Activated CD4-positive, CD25-positive, alpha-beta regulatory T cell treated with anti-CD3 and anti-CD28 coated beads, Interleukin-2, amount 50 U/mL, for 24 hours (primary cell): ENCODE measurements around the gene ZCCHC3.
"Not testable (repeated sequence)": the region's sequence is repeated elsewhere in the genome, so short reads cannot be mapped to it uniquely, and the experiment has no call there.

Source experiments
- ATAC-seq, 2 donors: fragments of 150-1000 bp; cut with Tn5 transposase; one replicate each; pipeline ENCODE4 v1.10.0; 2021; ENCODE audit warnings: mild to moderate bottlenecking in 1 of 2, moderate library complexity in 1 of 2

Gene ZCCHC3

DNA sequence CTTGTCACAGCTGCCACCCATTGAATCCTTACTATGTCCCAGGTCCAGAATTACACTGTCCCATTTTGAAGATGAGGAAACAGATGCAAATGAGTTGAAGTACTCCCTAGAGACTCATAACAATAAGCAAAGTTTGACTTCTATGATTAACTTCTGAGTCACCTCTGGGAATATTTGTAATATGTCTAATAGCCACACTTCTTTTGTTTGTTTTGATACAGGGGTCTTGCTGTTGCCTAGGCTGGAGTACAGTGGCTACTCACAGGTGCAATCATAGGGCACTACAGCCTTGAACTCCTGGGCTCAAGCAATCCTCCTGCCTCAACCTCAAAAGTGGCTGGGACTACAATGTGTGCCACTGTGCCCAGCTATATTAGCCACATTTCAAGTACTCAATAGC lies 16.6 kb downstream of the ZCCHC3 start:
- ATAC-seq: no peak

DNA sequence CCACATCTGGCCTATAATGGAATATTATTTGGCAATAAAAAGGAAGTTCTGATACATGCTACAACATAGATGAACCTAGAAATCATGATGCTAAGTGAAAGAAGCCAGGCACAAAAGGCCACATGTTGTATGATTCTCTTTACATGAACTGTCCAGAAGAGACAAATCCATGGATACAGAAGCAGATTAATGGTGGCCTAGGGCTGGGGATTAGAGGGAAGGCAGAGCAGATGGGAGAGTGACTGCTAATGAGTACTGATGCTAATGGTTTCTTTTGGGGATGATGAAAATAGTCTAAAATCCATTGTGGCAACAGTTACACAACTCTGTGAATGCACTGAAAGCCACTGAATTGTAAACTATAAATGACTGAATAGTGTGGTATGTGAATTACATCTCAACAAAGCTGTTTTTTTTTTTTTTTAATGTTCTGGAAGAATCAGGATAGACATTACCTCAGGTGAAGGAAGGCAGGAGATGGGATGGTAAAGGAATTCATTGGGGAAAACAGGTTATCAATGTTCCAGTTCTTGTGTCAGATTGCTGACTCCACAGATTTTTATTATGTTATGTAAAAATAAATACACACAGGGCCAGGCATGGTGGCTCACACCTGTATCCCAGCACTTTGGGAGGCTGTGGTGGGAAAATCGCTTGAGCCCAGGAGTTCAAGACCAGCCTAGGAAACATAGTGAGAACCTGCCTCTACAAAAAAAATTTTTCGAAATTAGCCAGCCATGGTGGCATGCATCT lies 19.1 kb downstream of the ZCCHC3 start:
- ATAC-seq: no peak

DNA sequence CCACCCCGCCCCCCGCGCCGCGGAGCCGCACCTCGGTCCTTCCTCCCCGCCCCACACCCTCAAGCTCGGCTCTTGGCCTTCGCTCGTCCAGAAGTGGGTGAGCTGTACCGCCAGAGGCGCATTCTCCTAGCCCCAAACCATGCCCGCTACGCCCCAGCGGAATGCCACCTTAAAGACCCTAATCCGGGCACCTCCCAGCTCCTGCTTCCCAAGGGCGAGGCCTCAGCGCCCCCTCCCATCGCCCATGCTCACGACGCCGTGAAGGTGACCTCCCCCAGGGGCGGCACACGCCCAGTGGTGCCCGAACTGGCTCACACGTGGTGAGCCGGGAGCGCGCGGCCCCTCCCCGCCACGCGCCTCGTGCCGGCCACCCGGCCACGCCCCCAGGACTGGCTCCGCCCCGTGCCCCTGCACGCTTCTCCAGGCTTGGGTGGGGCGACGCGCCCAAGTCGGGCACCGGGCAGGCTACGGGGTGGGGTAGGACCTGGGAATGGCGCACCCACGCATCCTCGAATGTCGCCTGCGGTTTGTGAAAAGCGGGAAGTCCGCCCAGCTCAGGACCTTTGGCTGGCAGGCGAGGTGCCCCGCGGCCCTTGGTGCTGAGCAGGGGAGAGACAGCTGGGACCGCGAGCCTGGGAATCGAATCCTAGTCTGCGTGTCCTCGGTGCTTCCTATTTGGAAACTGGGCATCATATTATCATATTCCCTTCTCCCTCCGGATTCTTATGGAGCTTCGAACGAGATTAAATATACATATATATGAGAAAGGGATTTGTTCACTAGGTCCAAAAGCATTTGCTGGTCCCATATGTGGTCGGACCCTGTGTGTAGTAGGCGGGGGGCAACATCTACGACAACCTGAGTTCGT lies 27.0 kb downstream of the ZCCHC3 start:
- peak; percentile 74 to 76 for ATAC-seq

DNA sequence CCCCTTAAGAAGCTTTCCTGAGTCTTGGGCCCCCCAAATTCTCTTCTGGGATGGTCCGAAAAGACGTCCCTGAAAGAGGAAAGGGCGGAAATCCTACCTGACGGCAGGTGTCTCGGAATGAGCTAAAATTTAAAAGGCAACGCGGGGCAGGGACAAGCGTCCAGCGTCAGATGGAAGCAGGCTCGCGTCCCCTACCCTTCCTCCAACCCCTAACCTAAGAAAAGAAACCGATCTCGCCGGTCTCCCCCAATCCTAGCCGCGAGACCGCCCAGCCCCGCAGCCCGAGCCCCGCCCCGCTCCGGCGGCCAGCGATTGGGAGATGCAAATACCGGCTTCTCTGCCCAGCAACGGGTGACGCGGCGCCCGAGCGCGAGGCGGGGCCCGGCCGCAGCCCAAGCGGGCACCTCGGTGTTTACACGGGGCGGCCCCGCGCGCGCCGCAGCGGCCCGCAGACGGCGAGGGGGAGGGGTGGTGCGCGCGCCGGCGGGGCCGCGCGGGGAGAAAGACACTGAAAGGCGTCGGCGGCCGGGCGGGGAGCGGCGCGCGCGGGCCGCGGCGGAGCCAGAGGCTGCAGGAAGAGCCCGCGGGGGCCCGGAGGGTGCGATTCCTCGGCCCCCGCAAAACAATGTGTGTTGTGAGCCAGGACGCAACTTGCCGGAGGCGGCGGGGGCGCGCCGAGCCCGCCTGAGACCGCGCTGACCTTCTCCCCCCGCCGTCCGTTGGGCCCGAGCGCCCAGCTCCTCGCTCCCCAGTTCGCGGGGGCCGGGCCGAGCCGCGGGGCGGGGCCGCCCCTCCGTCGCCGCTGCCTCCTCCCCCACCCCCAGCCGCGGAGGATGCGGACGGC lies 27.9 kb downstream of the ZCCHC3 start, which contains the start of gene SOX12:
TSS of gene SOX12 (plus strand) at position 508 of the 844 bp plus-strand sequence. CDS start 373 bp downstream, outside the sequence.
- peak; percentile 80 to 84 for ATAC-seq

DNA sequence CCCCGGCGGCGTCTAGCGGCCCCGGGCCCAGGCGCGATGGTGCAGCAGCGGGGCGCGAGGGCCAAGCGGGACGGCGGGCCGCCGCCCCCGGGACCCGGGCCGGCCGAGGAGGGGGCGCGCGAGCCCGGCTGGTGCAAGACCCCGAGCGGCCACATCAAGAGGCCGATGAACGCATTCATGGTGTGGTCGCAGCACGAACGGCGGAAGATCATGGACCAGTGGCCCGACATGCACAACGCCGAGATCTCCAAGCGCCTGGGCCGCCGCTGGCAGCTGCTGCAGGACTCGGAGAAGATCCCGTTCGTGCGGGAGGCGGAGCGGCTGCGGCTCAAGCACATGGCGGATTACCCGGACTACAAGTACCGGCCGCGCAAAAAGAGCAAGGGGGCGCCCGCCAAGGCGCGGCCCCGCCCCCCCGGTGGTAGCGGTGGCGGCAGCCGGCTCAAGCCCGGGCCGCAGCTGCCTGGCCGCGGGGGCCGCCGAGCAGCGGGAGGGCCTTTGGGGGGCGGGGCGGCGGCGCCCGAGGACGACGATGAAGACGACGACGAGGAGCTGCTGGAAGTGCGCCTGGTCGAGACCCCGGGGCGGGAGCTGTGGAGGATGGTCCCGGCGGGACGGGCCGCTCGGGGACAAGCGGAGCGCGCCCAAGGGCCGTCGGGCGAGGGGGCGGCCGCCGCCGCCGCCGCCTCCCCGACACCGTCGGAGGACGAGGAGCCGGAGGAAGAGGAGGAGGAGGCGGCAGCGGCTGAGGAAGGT lies 28.7 kb downstream of the ZCCHC3 start:
- ATAC-seq: no peak

DNA sequence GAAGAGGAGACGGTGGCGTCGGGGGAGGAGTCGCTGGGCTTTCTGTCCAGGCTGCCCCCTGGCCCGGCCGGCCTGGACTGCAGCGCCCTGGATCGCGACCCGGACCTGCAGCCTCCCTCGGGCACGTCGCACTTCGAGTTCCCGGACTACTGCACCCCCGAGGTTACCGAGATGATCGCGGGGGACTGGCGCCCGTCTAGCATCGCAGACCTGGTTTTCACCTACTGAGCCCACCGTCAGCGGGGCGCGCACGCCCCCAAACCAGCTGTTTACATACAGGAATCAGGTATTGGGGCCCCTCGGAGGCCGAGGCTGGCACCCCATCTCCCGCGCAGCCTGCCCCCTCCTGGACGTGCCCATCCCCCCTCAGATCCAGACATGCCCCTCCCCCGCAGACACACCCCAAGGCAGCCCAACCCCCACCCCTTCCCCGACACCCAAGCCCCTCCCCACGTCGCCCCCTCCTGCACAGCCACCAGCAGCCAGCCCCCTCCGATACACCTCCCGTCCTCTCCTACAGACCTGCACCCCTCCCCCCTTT lies 29.3 kb downstream of the ZCCHC3 start:
- ATAC-seq: no peak

DNA sequence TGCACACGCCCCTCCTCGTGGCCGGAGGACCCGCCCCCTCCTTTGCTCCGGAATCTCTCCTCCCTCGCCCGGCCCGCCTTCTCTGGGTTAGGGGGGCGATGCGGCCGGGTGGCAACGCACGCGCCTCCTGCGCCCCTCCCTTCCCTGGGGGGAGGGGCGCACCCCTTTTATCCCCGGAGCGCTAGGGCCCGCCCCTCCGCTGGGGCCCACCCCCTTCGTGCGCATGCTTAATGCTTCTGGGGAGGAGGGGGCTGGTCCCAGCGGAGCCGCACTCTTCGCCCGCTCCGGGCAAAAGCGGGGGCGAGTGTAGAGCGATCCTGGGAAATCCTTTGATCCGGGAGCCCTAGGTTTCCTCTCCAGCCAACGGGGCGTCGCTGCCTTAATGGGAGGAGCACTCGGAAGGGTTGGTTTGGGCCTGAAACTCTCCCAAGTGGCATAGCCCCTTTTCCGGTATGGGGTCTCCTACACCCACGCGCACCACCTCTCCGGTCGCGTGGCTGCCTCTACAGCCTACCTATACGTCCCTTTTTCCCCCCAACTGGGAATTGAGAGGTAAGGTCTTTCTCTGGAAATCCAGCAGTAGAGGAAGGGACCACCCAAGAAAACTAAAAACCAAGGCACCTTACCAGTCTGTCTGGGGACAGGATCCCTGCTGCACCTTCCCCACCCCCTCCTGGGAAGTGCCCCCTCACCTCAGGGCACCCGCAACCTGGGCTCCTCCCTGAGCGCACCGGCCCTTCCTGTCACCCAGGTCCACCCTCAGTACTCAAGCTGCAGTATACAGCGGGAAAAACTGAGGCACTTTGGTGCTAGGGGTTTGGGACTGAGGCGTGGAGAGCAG lies 30.0 kb downstream of the ZCCHC3 start:
- ATAC-seq: no peak

DNA sequence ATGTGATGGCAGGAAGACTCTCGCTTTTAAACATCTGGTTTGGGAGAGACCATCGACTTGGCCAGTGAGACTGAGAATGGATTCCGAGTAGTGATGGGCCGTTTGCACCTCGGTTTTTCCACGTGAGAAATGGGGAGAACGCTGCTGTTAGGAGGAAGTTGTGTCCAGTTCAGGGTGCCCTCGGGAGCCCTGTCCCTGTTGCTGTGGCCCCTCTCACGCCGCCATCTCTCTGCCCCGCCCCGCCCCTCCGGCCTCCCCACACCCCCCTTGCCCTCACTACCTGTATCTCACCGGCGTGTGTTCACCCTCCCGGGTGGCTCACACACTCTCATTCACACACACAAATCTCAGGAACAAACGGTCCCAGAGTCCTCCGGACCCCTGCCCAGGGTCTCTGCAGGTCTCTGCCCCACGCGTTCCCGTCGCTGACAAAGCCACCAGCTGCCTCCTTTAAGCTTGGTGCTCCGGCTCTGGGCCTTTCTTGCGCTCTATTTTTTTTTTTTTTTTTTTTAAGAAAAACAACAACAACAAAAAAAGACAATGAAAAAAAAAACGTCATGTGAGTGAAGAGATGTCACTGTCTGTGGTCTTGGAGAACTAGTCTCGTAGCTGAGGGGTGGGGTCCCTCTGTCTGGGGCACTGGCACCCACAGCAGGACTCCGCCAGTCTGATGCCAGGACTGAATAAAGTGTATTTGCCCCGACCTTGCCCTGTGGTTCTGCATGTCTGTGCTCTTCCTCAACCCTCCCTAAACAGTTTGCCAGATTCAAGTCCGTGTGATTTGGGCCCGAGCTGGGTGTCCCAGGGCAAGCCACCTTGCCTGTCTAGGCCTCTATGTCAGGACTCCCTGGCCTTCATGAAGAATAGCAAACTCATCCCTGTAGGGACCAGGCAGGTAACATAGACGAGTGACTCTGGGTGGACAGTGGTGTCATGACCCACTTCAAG lies 30.9 kb downstream of the ZCCHC3 start:
- no peak for ATAC-seq

DNA sequence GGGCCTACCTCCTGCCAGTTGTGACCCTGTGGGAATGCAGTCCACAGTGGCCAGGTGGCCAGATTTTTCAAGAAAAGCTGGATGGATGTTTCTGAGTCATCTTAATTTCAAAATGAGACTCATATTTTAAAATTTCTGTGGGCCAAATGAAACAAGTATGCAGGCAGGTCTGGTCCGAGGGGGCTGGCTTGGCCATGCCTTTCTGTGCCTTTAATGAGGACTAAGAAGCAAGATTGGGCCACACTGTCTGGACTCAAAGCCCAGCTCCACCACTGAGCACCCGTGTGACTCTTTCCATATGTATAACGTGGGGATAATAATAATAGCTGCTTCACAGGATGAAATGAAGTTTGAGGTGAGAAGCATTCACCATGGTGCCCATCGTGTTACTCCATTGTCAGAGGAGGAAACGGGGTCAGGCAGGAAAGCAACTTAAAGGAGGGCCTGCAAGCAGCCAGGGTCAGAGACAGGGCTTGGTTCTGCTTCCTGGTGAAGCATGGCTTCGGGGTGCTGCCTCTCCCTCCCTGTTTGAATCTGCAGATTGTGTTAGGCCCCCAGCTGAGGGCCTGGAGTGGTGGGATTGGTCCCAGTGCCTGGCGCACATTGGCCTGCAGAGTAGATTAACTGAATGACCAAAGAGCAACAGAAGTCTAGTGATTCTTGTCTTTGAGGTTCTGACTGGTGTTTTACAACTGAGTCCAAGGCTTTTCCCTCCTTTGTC lies 31.8 kb downstream of the ZCCHC3 start:
- ATAC-seq: no peak

DNA sequence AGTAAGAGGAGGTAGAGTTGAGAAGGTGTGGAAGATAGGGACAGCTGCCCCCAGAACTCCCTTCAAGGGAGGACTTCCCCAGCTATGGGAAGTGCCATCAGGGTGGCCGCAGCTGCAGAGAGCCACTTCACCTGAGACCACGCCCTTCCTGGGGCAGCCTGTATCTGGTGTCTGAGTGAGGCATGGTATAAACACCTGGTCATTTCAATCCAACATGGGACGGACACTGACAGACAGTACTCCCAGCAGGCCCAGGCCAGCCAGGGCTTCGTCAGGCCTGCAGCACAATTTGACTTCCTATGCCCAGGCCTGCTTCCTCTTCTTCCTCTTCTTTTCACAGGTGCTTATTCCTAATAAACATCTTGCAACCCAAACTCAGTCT lies 32.5 kb downstream of the ZCCHC3 start:
- ATAC-seq: no peak

DNA sequence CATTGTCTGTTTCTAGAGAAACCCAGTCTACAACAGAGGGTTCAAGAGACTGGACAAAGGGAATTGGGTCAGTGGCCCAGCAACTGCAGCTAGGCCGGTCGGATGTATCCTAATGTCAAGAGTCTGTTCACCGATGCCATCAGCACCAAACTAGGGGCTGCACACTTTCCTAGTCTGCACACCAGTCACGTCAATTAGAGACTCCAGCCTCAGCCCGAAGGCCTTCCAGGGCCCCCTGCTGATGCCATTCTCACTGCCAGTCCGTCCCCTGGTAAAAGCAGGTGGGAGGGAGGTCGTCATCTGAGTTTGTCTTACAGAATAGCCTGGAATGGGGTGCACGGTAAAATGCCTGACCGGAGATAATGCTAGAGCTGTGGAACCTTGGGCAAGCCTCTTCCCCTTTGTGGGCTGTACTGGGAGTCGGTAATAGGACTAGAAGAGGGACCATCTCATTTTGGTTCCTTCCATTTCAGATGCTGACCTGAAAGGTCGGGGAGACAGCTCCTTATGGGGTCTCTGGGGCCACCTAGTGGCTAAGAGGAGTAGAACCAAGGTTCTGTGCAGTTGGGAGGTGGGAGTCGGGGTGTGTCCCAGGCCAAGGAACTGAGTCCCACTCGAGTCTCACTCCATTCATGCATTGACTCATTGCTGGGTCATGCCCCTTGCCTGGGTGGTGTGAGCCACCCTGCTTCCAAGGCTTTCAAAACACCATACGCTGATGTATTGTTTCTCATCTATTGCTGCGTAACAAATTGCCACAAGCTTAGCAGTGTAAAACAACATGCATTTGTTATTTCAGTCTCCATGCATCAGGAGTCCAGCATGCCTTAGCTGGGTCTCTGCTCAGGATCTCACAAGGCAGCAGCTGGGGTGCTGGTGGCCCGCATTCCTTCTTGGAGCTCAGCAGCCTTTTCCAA lies 33.1 kb downstream of the ZCCHC3 start:
- peak; percentile 66 to 72 for ATAC-seq

DNA sequence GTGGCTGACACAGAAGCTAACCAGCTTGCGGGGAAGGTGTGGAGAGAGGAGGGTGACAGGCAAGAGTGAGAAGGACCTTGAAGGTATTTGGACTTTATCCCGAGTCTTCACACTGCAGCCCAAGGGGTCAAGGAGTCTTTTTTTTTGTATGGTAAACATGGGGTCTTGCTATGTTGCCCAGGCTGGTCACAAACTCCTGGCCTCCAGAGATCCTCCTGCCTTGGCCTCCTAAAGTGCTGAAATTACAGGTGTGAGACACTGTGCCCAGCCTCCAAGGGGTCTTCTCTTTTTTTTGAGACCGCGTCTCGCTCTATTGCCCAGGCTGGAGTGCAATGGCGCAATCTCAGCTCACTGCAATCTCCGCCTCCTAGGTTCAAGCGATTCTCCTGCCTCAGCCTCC lies 37.2 kb downstream of the ZCCHC3 start:
- no peak for ATAC-seq

DNA sequence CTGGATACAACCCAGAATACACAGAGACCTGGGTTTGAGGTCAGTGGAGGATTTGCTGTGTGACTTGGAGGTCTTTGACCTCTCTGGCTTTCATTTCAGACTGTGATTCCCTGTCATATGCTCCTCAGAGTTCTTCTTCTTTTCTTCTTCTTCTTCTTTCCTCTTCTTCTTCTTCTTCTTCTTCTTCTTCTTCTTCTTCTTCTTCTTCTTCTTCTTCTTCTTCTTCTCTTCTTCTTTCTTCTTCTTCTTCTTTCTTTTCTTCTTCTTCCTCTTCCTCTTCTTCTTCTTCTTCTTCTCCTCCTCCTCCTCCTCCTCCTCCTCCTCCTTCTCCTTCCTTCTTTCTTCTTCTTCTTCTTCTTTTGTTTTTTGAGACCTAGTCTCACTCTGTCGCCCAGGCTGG lies 38.7 kb downstream of the ZCCHC3 start:
- not testable (repeated sequence) for ATAC-seq

DNA sequence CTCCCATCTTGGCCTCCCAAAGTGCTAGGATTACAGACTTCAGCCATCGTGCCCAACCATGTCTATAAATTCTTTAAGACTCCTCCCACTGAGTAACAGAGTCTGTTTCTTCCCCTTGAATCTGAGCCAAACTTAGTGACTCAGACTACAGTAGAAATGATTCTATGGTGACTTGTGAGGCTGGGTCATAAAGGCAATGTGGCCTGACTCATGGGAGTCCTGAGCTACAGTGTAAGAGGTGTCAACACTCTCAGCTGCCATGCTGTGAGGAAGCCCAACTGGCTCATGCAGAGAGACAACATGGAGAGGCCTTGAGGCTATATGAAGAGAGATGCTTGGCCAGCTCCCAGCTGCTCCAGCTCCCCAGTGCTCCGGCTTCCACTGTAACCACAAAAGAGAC lies 44.3 kb downstream of the ZCCHC3 start:
- peak; percentile 97 to 98 for ATAC-seq

DNA sequence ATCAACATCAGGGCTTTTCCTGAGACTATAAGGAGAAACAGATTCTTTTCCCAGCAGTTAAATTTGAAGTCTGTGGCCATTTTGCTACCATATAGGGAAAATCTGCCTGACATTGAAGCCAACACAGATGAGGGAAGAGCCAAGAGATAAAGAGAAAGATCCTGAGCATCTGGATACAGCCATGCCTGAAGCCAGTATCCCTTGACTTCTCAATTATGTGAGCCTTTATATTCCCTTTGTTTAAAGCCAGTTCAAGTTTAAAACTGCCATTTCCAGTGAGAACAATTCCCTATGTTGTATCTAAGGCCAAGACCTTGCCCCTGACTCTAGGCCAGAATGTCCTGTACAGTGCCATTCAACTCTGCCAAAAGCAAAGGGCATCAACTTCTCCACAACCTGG lies 45.7 kb downstream of the ZCCHC3 start:
- ATAC-seq: no peak

DNA sequence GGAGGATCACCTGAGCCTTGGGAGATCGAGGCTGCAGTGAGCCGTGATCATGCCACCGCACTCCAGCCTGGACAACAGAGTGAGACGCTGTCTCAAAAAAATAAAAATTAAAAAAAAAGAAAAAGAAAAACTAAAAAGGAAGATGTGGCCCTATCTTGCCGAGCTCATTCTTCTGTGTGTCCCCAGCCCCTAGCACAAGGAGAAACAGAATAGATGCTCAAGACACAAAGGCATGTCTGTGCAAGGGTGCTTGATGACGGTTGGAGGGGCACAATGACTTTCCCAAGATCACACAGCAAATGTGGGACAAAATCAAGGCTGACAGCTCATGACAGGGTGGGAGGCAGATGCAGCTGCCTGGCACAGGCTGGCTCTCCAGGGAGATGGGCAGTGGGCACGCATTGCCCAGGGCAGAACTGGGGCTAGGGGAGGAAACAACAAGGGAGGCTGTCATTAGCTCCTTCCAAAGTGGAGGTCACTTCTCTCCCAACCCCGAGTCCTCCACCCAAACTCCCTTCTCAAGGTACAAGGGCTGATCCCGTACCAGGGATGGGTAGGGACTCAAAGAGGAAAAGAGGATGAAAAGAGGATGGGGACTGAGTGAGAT lies 48.8 kb downstream of the ZCCHC3 start:
- no peak for ATAC-seq

DNA sequence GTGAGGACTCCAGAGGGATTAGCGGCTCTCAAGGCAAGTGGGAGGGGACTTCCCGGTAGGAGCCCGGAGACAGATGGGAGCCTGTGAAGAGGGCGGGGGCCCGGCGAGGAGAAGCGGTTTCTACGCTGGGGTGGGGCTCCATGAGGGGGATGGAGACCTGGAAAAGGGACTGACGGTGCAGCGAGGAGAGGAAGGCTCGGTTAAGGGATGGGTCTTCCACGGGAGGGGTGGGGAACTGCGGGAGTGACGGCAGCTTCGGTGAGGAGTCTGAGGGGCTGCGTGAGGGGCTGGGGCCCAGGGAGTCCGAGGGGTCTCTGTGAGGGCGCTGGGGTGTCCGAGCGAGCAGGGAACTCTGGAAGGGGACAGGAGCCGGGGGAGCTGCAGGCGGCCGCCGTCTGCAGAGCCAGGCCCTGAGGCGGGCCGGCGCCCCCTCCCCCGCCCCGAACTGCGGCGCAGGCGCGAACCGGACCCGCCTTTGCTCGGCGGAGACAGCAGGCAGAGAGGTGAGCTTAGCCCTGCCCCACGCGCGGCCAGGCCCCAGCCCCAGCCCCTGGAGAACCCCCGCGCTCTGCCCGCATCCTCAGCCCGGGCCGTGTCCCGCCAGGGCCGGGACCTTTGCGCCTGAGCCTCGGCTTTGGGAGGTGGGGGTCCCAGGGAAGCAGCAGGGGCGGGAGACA lies 49.4 kb downstream of the ZCCHC3 start, which contains the start of gene NRSN2:
TSS of gene NRSN2 (plus strand) at position 472 of the 677 bp plus-strand sequence. CDS start 2,533 bp downstream, outside the sequence.
- peak; percentile 21 to 31 for ATAC-seq
